Gastroesophageal sphincter (tissue), 3 donors: ENCODE results near the gene MPZL3.

Experiments
- POLR2AphosphoS5 ChIP-seq: sonication (generic); formaldehyde crosslinking; IDR thresholded peaks from one replicate; pipeline ENCODE4 v1.6.1; 2017; ENCODE audit warnings: antibody characterized with exemption
- TF ChIP-seq, protein P1 (sequence below), 4 experiments: fragments of 200-600 bp in 2 of 4; fragments of 450-650 bp in 2 of 4; sonication (generic) in 1 of 4; IDR thresholded peaks; one replicate each; pipeline ENCODE4 v1.5.1; 2017 to 2019; ENCODE audit warnings: antibody characterized with exemption in 4 of 4, mild to moderate bottlenecking in 2 of 4, moderate library complexity in 2 of 4

DNA sequence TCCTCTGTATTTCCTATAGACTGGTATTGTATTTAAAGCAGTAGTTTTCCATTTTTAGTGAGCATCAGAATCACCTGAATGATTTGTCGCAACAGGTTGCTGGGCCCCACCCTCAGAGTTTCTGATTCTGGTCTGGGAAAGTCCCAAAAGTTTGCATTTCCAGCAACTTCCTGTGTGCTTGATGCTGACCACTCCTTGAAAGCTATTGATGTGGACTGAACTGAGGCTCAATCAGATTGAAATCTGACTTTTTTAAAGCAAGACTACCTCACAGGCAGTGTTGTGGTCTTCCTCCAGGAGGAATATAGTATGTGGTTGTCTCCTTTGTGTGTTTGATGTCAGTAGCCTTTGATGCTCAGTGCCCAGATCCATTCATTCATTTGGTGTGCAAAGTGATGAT, 29.1 kb upstream of the MPZL3 start:
- TF ChIP-seq POLR2AphosphoS5: no peak
- TF ChIP-seq, protein P1, sequence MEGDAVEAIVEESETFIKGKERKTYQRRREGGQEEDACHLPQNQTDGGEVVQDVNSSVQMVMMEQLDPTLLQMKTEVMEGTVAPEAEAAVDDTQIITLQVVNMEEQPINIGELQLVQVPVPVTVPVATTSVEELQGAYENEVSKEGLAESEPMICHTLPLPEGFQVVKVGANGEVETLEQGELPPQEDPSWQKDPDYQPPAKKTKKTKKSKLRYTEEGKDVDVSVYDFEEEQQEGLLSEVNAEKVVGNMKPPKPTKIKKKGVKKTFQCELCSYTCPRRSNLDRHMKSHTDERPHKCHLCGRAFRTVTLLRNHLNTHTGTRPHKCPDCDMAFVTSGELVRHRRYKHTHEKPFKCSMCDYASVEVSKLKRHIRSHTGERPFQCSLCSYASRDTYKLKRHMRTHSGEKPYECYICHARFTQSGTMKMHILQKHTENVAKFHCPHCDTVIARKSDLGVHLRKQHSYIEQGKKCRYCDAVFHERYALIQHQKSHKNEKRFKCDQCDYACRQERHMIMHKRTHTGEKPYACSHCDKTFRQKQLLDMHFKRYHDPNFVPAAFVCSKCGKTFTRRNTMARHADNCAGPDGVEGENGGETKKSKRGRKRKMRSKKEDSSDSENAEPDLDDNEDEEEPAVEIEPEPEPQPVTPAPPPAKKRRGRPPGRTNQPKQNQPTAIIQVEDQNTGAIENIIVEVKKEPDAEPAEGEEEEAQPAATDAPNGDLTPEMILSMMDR (IDR thresholded peaks at IDR 0.05): no peak
